NCI-H1694 (cell line): ENCODE data around the gene KMT2E.
"Not testable (repeated sequence)": the region's sequence is repeated elsewhere in the genome, so short reads cannot be mapped to it uniquely, and the experiment has no call there.

Experiments used
- DNase-seq: peaks from one replicate; lab custom pipeline; 2025; lab: John Stamatoyannopoulos, UW

KMT2E gene

GRCh38 chr7:105026750-105027149, 12.7 kb downstream of the KMT2E start:
- no peak for DNase-seq

- no peak for DNase-seq
Measured at GRCh38 chr7:105027176-105027853, 13.3 kb downstream of the KMT2E start.

DNA sequence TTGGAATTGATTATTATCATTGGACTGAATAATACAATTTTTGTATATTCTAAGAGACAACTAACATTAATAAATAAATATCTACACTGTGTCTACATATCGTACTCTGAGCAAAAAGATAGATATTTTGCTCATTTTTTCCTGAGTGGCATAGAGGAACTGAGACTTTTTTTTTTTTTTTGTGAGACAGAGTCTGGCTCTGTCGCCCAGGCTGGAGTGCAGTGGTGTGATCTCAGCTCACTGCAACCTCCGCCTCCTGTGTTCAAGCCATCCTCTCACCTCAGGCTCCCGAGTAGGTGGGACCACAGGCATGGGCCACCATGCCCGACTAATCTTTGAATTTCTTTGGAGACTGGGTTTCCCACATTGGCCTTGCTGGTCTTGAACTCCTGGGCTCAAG, 14.0 kb downstream of the KMT2E start:
- DNase-seq: no peak

DNA sequence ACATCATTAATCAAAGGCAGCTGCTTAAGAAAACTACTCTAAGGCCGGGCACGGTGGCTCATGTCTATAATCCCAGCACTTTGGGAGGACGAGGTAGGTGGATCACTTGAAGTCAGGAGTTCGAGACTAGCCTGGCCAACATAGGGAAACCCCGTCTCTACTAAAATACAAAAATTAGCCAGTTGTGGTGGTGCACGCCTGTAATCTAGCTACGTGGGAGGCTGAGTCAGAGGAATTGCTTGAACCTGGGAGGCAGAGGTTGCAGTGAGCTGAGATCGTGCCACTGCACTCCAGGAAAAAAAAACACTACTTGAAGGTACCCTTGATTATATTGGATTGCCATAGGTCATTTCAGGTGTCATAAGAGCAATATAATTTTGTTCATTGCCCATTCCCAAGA, 14.9 kb downstream of the KMT2E start:
- not testable (repeated sequence) for DNase-seq

GRCh38 chr7:105030447-105030846, 16.4 kb downstream of the KMT2E start:
- no peak for DNase-seq

GRCh38 chr7:105032553-105033214, 18.7 kb downstream of the KMT2E start:
- no peak for DNase-seq

GRCh38 chr7:105035349-105035748, 21.3 kb downstream of the KMT2E start:
- no peak for DNase-seq

DNA sequence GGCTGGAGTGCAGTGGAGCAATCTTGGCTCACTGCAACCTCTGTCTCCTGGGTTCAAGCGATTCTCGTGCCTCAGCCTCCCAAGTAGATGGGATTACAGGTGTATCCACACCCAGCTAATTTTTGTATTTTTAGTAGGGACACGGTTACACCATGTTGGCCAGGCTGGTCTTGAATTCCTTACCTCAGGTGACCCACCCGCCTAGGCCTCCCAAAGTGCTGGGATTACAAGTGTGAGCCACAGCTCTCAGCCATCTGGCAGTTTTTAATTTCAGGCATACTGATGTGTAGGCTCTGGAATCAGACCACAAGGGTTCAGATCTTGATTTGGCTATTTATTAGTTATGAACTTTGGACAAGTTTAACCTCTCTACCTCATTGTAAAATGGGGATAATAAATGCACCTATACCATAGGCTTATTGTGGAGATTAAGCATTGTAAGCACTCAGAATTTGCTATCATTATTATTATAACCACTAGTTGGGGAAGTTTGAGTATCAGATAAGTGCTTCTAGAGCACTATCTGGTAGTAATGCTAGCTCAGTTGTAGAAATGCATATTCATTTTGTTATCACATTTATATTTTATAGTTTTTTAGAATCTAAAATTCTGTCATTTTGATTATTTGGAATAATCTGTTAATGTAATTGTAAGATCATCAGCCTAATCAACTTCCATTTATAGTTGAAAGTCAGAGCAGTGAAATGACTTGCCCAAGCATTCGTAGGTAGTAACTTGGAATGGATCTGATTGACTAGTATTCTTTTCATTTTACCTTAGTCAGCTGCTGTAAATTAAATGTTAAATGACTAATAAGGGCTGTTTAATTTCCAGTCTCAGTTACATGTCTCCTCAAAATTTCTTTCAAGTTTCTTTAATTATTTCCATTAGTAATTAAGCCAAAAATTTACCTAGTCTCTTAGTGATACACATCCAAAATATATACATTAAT, 22.5 kb downstream of the KMT2E start:
- DNase-seq: peak; percentile 46

DNA sequence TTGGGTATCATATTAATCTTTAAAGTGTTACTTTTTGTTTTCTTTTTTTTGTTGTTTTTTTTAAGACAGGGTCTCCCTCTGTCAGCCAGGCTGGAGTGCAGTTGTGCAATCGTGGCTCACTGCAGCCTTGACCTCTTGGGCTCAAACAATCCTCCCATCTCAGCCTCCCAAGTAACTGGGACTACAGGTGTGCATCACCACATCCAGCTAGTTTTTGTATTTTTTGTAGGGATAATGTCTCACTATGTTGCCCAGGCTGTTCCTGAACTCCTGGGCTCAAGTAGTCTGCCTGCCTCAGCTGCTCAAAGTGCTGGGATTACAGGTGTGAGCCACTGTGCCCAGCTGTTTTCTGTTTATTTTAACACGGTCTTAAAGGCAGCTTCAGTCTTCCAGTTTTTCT, 23.3 kb downstream of the KMT2E start:
- DNase-seq: no peak

DNA sequence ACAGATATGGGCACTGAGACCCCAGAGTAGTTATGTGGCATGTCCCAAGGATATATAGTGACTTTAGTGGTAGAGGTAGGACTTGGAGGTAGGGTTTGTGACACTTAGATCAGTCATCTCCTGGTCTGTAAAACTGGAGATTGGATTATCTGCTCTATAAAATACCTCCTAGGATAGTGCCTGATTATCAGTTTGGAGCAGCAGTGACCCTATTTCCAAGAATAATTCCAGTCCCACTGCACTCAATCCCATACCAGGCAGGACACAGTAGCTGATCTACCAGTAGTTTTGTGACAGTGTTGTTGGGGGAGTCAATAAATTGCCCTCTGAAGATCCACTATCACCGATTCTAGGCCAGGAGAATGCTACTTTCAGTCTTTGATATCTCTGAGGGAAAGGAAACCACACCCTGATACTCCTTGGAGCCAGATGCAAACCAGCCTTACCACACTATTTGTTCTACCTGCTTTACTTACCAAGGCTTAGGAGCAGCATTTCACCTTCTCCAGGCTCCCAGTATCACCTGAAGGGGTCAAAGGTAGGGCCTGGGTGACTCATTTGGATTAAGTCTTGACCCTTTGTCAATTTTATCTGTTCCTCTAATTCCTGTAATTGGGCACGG, 30.6 kb downstream of the KMT2E start:
- DNase-seq: no peak

- no peak for DNase-seq
Measured at GRCh38 chr7:105046414-105046813, 32.4 kb downstream of the KMT2E start.

- no peak for DNase-seq
Measured at GRCh38 chr7:105047932-105048331, 33.9 kb downstream of the KMT2E start.

DNA sequence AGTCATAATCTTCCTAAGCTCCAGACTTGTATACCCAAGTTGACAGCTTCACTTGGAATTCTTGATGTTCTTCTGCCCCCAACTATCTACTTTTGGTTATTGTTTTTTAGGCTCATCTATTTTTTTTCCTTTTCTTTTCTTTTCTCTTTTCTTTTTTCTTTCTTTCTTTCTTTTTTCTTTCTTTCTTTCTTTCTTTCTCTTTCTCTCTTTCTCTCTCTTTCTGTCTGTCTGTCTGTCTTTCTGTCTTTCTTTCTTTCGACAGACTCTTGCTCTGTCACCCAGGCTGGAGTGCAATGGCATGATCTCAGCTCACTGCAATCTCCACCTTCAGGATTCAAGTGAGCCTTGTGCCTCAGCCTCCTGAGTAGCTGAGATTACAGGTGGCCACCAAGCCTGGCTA, 36.5 kb downstream of the KMT2E start:
- DNase-seq: no peak

DNA sequence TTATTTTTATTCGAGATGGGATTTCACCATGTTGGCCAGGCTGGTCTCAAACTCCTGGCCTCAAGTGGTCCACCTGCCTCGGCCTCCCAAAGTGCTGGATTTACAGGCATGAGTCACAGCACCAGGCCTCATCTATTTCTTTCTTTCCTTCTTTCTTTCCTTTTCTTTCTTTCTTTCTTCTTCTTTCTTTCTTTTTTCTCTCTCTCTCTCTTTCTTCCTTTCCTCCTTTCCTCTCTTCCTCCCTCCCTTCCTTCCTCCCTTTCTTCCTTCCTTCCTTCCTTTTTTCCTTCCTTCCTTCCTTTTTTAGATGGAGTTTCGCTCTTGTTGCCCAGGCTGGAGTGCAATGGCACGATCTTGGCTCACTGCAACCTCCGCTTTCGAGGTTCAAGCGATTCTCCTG, 36.9 kb downstream of the KMT2E start:
- not testable (repeated sequence) for DNase-seq

- no peak for DNase-seq
Measured at GRCh38 chr7:105055084-105055483, 41.1 kb downstream of the KMT2E start.

- no peak for DNase-seq
Measured at GRCh38 chr7:105055621-105056020, 41.6 kb downstream of the KMT2E start.

GRCh38 chr7:105057472-105057871, 43.5 kb downstream of the KMT2E start:
- DNase-seq: no peak

GRCh38 chr7:105060437-105060836, 46.4 kb downstream of the KMT2E start:
- DNase-seq: no peak

- no peak for DNase-seq
Measured at GRCh38 chr7:105060923-105061322, 46.9 kb downstream of the KMT2E start.

DNA sequence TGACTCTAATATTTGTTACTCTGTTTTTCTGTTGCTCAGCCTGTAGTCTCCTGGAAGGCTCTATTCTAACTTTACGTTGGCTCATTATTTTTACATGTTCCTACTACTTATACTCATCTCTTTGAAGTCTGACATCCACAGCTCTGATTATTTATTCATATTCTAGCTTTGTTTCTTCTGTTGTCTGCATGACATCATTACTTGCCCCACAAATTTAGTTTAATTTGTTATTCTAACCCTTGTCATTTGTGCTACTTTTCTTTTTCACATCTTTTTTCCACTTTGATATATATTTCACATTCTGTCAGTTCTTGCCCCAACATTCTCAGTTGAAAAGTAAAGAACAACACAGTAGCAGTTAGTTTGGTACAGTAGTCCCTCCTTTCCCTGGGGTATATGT, 51.1 kb downstream of the KMT2E start:
- no peak for DNase-seq

GRCh38 chr7:105067691-105068090, 53.7 kb downstream of the KMT2E start:
- no peak for DNase-seq

DNA sequence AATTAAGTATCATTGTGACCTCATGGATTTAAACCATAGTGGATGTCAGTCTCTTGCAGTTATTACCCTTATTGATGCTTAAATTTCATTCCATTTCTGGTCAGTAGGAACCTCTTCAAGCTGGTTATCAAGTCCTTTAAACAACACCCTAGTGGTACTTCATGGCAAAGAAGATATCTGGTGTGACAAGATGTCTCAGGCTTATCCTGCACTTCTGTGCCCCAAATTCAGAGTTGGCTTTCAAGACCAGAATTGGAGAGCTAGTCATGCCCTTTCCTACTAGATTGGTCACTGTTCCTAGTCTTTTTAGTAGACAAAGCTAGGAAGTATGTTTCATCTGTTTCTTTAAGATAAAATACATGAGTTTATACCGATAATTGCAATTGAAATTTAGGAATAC, 54.9 kb downstream of the KMT2E start:
- DNase-seq: no peak
